OCI-LY3 (cell line): ENCODE results near the gene CDC42EP5.

Experiments
- H2AFZ ChIP-seq: fragments of 200-600, 300-600 bp; shearing (Covaris generic); 2 replicates; pipeline ENCODE4 v1.6.0; 2014; ENCODE audit warnings: antibody characterized with exemption, low read depth, low read length
- H3K27ac ChIP-seq: fragments of 200-600, 300-600 bp; sonication (generic); 2 replicates; pipeline ENCODE4 v1.5.1; 2014; ENCODE audit warnings: mild to moderate bottlenecking, low read length, moderate library complexity, mixed read lengths
- H3K27me3 ChIP-seq: fragments of 200-600, 300-600 bp; sonication (generic); 2 replicates; pipeline ENCODE4 v1.6.1; 2014; ENCODE audit warnings: low read depth, low read length, mixed read lengths
- H3K36me3 ChIP-seq: fragments of 200-600, 300-600 bp; sonication (generic); replicated peaks from 2 replicates; pipeline ENCODE3; 2014; ENCODE audit warnings: low read depth, low read length, mixed read lengths
- H3K4me1 ChIP-seq: fragments of 300-600, 200-600 bp; sonication (generic); 2 replicates; pipeline ENCODE4 v1.6.1; 2014; ENCODE audit warnings: low read length, mixed read lengths
- H3K4me2 ChIP-seq: fragments of 200-600, 300-600 bp; sonication (generic); 2 replicates; pipeline ENCODE4 v1.6.1; 2014; ENCODE audit warnings: low read length, mixed read lengths
- H3K4me3 ChIP-seq: fragments of 300-600, 200-600 bp; sonication (generic); 2 replicates; pipeline ENCODE4 v1.5.1; 2014; ENCODE audit warnings: antibody characterized with exemption, mild to moderate bottlenecking, low read length, moderate library complexity
- H3K79me2 ChIP-seq: fragments of 300-600, 200-600 bp; shearing (Covaris generic); 2 replicates; pipeline ENCODE4 v1.6.1; 2014; ENCODE audit warnings: mild to moderate bottlenecking, low read length, mixed read lengths
- H3K9ac ChIP-seq: fragments of 300-600, 200-600 bp; shearing (Covaris generic); 2 replicates; pipeline ENCODE4 v1.6.0; 2014; ENCODE audit warnings: mild to moderate bottlenecking, low read length, moderate library complexity
- H3K9me3 ChIP-seq: fragments of 200-600, 300-600 bp; shearing (Covaris generic); 2 replicates; pipeline ENCODE4 v1.6.1; 2014; ENCODE audit warnings: low read length, mixed read lengths; ENCODE audit not compliant: insufficient read depth
- H4K20me1 ChIP-seq: fragments of 200-600, 300-600 bp; sonication (generic); 2 replicates; pipeline ENCODE4 v1.6.1; 2016; ENCODE audit warnings: low read length, mixed read lengths; ENCODE audit not compliant: insufficient read depth
- CTCF ChIP-seq: fragments of 200-600, 300-600 bp; sonication (generic); IDR thresholded peaks from 2 replicates; pipeline ENCODE4 v1.5.1; 2014; ENCODE audit warnings: antibody characterized with exemption, low read length, low read depth
- EZH2phosphoT487 ChIP-seq: fragments of 200-600 bp; shearing (Covaris generic); IDR thresholded peaks from 2 replicates; pipeline ENCODE4 v1.6.1; 2018; ENCODE audit warnings: antibody characterized with exemption, mixed run types, low read depth

Gene CDC42EP5

GRCh38 chr19:54434873-54435214, 38.3 kb downstream of the CDC42EP5 start:
- H3K36me3 ChIP-seq, result peaks cover 4% of the 10 kb centered on the region
- no peak overlapping the region for H3K27ac ChIP-seq
- H3K27me3 ChIP-seq, result 0 out of 2 replicates have a peak, but pooled peaks cover 6% of the 10 kb centered on the region
- no peaks in the 10 kb centered on the region for H3K79me2 ChIP-seq
- H3K9me3 ChIP-seq, result no peaks in the 10 kb centered on the region
- H3K4me2 ChIP-seq, result no peak overlapping the region
- no peak overlapping the region for H3K9ac ChIP-seq
- H3K4me1 ChIP-seq, result no peaks in the 10 kb centered on the region
- H4K20me1 ChIP-seq, result peaks cover 11% of the 10 kb centered on the region; the same call in 1 of the 2 replicates
- TF ChIP-seq CTCF (no peak), EZH2phosphoT487 (no peak)
- H2AFZ ChIP-seq, result no peak overlapping the region
- H3K4me3 ChIP-seq, result no peak overlapping the region

- H3K36me3 ChIP-seq, result peaks cover 4% of the 10 kb centered on the region
- H2AFZ ChIP-seq, result no peak overlapping the region
- H3K9me3 ChIP-seq, result no peaks in the 10 kb centered on the region
- H3K9ac ChIP-seq, result no peak overlapping the region
- no peak overlapping the region for H3K4me2 ChIP-seq
- no peaks in the 10 kb centered on the region for H3K4me1 ChIP-seq
- no peaks in the 10 kb centered on the region for H3K79me2 ChIP-seq
- peaks cover 12% of the 10 kb centered on the region; the same call in 1 of the 2 replicates for H3K27me3 ChIP-seq
- H4K20me1 ChIP-seq, result peaks cover 11% of the 10 kb centered on the region; the same call in 1 of the 2 replicates
- TF ChIP-seq EZH2phosphoT487, result no peak
- no peak for TF ChIP-seq CTCF
- no peak overlapping the region for H3K27ac ChIP-seq
- H3K4me3 ChIP-seq, result no peak overlapping the region
Measured at GRCh38 chr19:54434112-54434872, 38.8 kb downstream of the CDC42EP5 start.

GRCh38 chr19:54433697-54434096, 39.4 kb downstream of the CDC42EP5 start:
- H2AFZ ChIP-seq, result no peak overlapping the region
- H3K9ac ChIP-seq, result no peak overlapping the region
- no peaks in the 10 kb centered on the region for H3K79me2 ChIP-seq
- H3K27ac ChIP-seq, result no peak overlapping the region
- H3K27me3 ChIP-seq, result peaks cover 16% of the 10 kb centered on the region; the same call in 1 of the 2 replicates
- no peaks in the 10 kb centered on the region for H3K9me3 ChIP-seq
- H3K4me2 ChIP-seq, result no peak overlapping the region
- peaks cover 11% of the 10 kb centered on the region; the same call in 1 of the 2 replicates for H4K20me1 ChIP-seq
- no peak overlapping the region for H3K4me3 ChIP-seq
- TF ChIP-seq EZH2phosphoT487 (no peak), CTCF (no peak)
- H3K36me3 ChIP-seq, result no peaks in the 10 kb centered on the region
- no peaks in the 10 kb centered on the region for H3K4me1 ChIP-seq

GRCh38 chr19:54432144-54432738, 40.9 kb downstream of the CDC42EP5 start:
- H3K36me3 ChIP-seq, result no peaks in the 10 kb centered on the region
- no peaks in the 10 kb centered on the region for H3K4me1 ChIP-seq
- no peak overlapping the region for H2AFZ ChIP-seq
- no peak overlapping the region for H3K4me3 ChIP-seq
- TF ChIP-seq EZH2phosphoT487, result no peak
- TF ChIP-seq CTCF, result no peak
- no peaks in the 10 kb centered on the region for H3K79me2 ChIP-seq
- no peak overlapping the region for H3K9ac ChIP-seq
- no peak overlapping the region for H3K27ac ChIP-seq
- no peaks in the 10 kb centered on the region for H3K9me3 ChIP-seq
- no peak overlapping the region for H3K4me2 ChIP-seq
- peaks cover 7% of the 10 kb centered on the region; the same call in 1 of the 2 replicates for H4K20me1 ChIP-seq
- peaks cover 16% of the 10 kb centered on the region; the same call in 1 of the 2 replicates for H3K27me3 ChIP-seq
